GM19240 (cell line): ENCODE results near the gene RBM23.
"Not testable (repeated sequence)": the region's sequence is repeated elsewhere in the genome, so short reads cannot be mapped to it uniquely, and the experiment has no call there.

Source experiments
- DNase-seq: peaks from one replicate; pipeline ENCODE4 v3.0.0; 2011; ENCODE audit warnings: low spot score; ENCODE audit not compliant: insufficient read length

RBM23 gene

GRCh38 chr14:22919601-22919921 lies 612 bp upstream of the RBM23 start:
- no peak for DNase-seq

GRCh38 chr14:22915886-22916521 lies 2.9 kb downstream of the RBM23 start:
- no peak for DNase-seq

- not testable (repeated sequence) for DNase-seq
Measured at GRCh38 chr14:22914836-22915235, 4.1 kb downstream of the RBM23 start.

GRCh38 chr14:22910916-22911315 lies 8.0 kb downstream of the RBM23 start:
- no peak for DNase-seq

- DNase-seq, result no peak
Measured at GRCh38 chr14:22908601-22909000, 10.3 kb downstream of the RBM23 start.

- DNase-seq, result no peak
Measured at GRCh38 chr14:22907429-22907828, 11.5 kb downstream of the RBM23 start.

- no peak for DNase-seq
Measured at GRCh38 chr14:22906073-22906472, 12.9 kb downstream of the RBM23 start.

- DNase-seq, result no peak
Measured at GRCh38 chr14:22905627-22906026, 13.3 kb downstream of the RBM23 start.

- DNase-seq, result no peak
Measured at GRCh38 chr14:22903742-22904087, 15.2 kb downstream of the RBM23 start.

GRCh38 chr14:22901799-22902198 lies 17.1 kb downstream of the RBM23 start:
- no peak for DNase-seq

- DNase-seq, result no peak
Measured at GRCh38 chr14:22900081-22900799, 18.7 kb downstream of the RBM23 start.

- no peak for DNase-seq
Measured at GRCh38 chr14:22898302-22899090, 20.5 kb downstream of the RBM23 start.

- DNase-seq, result no peak
Measured at GRCh38 chr14:22897357-22897756, 21.6 kb downstream of the RBM23 start.

GRCh38 chr14:22896760-22897159 lies 22.2 kb downstream of the RBM23 start:
- DNase-seq, result no peak

GRCh38 chr14:22896356-22896755 lies 22.6 kb downstream of the RBM23 start:
- DNase-seq, result no peak

GRCh38 chr14:22895402-22895801 lies 23.5 kb downstream of the RBM23 start:
- DNase-seq, result no peak

- DNase-seq, result no peak
Measured at GRCh38 chr14:22893706-22894105, 25.2 kb downstream of the RBM23 start.

GRCh38 chr14:22892488-22892887 lies 26.5 kb downstream of the RBM23 start:
- no peak for DNase-seq

- no peak for DNase-seq
Measured at GRCh38 chr14:22890416-22890815, 28.5 kb downstream of the RBM23 start.

- no peak for DNase-seq
Measured at GRCh38 chr14:22888662-22889061, 30.3 kb downstream of the RBM23 start.

- peak; percentile 48 for DNase-seq
Measured at GRCh38 chr14:22887990-22888378, 31.0 kb downstream of the RBM23 start.

GRCh38 chr14:22887260-22887989 lies 31.5 kb downstream of the RBM23 start:
- peak; percentile 23 for DNase-seq
